ENCODE results near the gene ZNF385B. TPM values are rescaled to one million over a fixed set of nuclear protein-coding genes. Genes with fewer than 3 reads are reported as not detected.

Gene ZNF385B
- total and polyA plus RNA-seq, 2 experiments from 2014 or later, result 2.7 to 8.2 TPM

GRCh38 chr2:179802051-179802882 is 59.1 kb downstream of the ZNF385B start:
- TF ChIP-seq CTCF (IDR thresholded peaks at IDR 0.05; ENCODE audit: low read depth, low read length), result no peak
- no peaks in the 10 kb centered on the region for H3K36me3 ChIP-seq
- no peak for DNase-seq (ENCODE audit: low read depth in 1 of 2, low spot score in 1 of 2)

DNA sequence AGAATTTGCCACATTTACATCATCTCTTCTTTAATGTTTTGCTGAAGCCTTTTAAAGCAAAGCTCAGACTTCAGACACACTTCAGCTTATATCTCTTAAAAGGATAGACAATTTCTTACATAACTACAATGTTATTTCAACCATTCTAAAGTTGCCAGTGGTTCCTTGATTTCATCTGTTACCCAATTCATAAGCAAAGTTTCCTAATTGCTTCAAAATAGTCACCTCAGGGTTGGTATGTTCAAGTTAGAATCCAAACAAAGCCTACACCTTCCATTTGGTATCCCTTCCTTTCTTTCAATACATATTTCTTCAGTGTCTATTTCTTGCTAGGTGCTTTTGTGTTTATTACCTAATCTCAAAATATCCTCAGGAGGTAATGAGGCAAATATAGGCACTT is 60.6 kb downstream of the ZNF385B start:
- no peak for TF ChIP-seq CTCF (IDR thresholded peaks at IDR 0.05; ENCODE audit: low read depth, low read length)
- no peaks in the 10 kb centered on the region for H3K9me3 ChIP-seq (ENCODE audit: low read depth)
- H3K27ac ChIP-seq, result no peak overlapping the region
- no peak for DNase-seq (ENCODE audit: low read depth in 1 of 2, low spot score in 1 of 2)
- H3K36me3 ChIP-seq, result no peaks in the 10 kb centered on the region
- H3K4me3 ChIP-seq, result no peak overlapping the region
- no peaks in the 10 kb centered on the region for H3K27me3 ChIP-seq
- no peaks in the 10 kb centered on the region for H3K4me1 ChIP-seq (ENCODE audit: low read depth)

More at GRCh38 chr2:179802051-179802882, 59.1 kb downstream of the ZNF385B start:
- H3K27ac ChIP-seq, result peak overlapping the region; percentile 1
- H3K27me3 ChIP-seq, result no peaks in the 10 kb centered on the region
- H3K4me3 ChIP-seq, result no peak overlapping the region
- no peaks in the 10 kb centered on the region for H3K4me1 ChIP-seq (ENCODE audit: low read depth)
- H3K9me3 ChIP-seq (ENCODE audit: low read depth), result no peaks in the 10 kb centered on the region

- Histone ChIP-seq H3K27me3 (no peaks in the 10 kb centered on the region), H3K4me3 (no peak overlapping the region), H3K9me3 (ENCODE audit: low read depth) (no peaks in the 10 kb centered on the region), H3K4me1 (ENCODE audit: low read depth) (no peaks in the 10 kb centered on the region), H3K36me3 (no peaks in the 10 kb centered on the region), H3K27ac (no peak overlapping the region)
- TF ChIP-seq CTCF (IDR thresholded peaks at IDR 0.05; ENCODE audit: low read depth, low read length), result no peak
- DNase-seq (ENCODE audit: low read depth in 1 of 2, low spot score in 1 of 2), result no peak
Measured at GRCh38 chr2:179796213-179797007, 65.0 kb downstream of the ZNF385B start.

DNA sequence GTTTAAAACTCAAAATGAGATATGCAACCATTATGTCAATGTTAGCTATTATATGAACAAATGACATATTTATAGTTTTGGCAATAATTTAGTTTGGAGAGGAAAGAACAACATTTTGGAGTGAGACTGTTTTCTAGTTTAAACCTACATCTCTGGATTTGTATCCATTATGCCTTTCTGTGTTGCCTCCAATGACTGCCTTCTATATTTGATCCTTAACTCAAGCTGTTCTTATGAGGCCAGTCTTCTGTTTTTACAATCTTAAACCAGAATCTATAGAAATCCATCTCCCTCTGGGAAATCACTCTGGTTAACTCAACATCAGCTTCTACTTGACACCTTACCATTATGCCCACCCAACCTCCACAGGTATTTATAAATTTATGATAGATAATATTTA is 67.5 kb downstream of the ZNF385B start:
- H3K27me3 ChIP-seq, result no peaks in the 10 kb centered on the region
- H3K36me3 ChIP-seq, result no peaks in the 10 kb centered on the region
- H3K9me3 ChIP-seq (ENCODE audit: low read depth), result no peaks in the 10 kb centered on the region
- no peak for TF ChIP-seq CTCF (IDR thresholded peaks at IDR 0.05; ENCODE audit: low read depth, low read length)
- no peak overlapping the region for H3K4me3 ChIP-seq
- H3K4me1 ChIP-seq (ENCODE audit: low read depth), result peaks cover 14% of the 10 kb centered on the region
- no peak for DNase-seq (ENCODE audit: low read depth in 1 of 2, low spot score in 1 of 2)
- H3K27ac ChIP-seq, result no peak overlapping the region

GRCh38 chr2:179793238-179793637 is 68.2 kb downstream of the ZNF385B start:
- Histone ChIP-seq H3K9me3 (ENCODE audit: low read depth) (no peaks in the 10 kb centered on the region), H3K4me3 (no peak overlapping the region), H3K4me1 (ENCODE audit: low read depth) (peaks cover 17% of the 10 kb centered on the region), H3K36me3 (no peaks in the 10 kb centered on the region), H3K27ac (no peak overlapping the region), H3K27me3 (no peaks in the 10 kb centered on the region)
- no peak for TF ChIP-seq CTCF (IDR thresholded peaks at IDR 0.05; ENCODE audit: low read depth, low read length)
- DNase-seq (ENCODE audit: low read depth in 1 of 2, low spot score in 1 of 2), result no peak
